Transverse colon (tissue), 3 donors: ENCODE data around the gene TMEFF1.

Experiments used
- CTCF ChIP-seq, 5 experiments: fragments of 200-600 bp in 3 of 5; fragments of 450-650 bp in 2 of 5; sonication (generic) in 3 of 5; IDR thresholded peaks; 1 replicate in 2 of 5; 2 replicates in 3 of 5; pipeline ENCODE4 v1.5.1; 2016 to 2017; ENCODE audit warnings: antibody characterized with exemption in 5 of 5, inconsistent platforms in 3 of 5, mild to moderate bottlenecking in 2 of 5, moderate library complexity in 1 of 5
- POLR2A ChIP-seq: fragments of 450-650 bp; IDR thresholded peaks from one replicate; pipeline ENCODE4 v1.6.1; 2016; ENCODE audit warnings: antibody characterized with exemption, mild to moderate bottlenecking, moderate library complexity

GRCh38 chr9:100457517-100457916 lies 15.4 kb upstream of the TMEFF1 start:
- no peak for TF ChIP-seq CTCF (IDR thresholded peaks at IDR 0.05)
- no peak for TF ChIP-seq POLR2A
